ENCODE measurements around the gene SCFD2.

SCFD2 gene

GRCh38 chr4:52912608-52913007 is 453.3 kb downstream of the SCFD2 start:
- Mint-ChIP-seq H3K27me3 (ENCODE audit: low read depth, poor library complexity) (no peaks in the 10 kb centered on the region), H3K4me1 (peaks cover 22% of the 10 kb centered on the region), H3K27ac (no peak overlapping the region), H3K36me3 (ENCODE audit: low read depth) (no peaks in the 10 kb centered on the region), H3K9me3 (no peaks in the 10 kb centered on the region), H3K4me3 (no peak overlapping the region)
- no peak for DNase-seq
- no peak for TF ChIP-seq CTCF (IDR thresholded peaks at IDR 0.05)

GRCh38 chr4:52911684-52912294 is 454.1 kb downstream of the SCFD2 start:
- Mint-ChIP-seq H3K36me3 (ENCODE audit: low read depth) (no peaks in the 10 kb centered on the region), H3K4me3 (no peak overlapping the region), H3K4me1 (peaks cover 22% of the 10 kb centered on the region), H3K27me3 (ENCODE audit: low read depth, poor library complexity) (no peaks in the 10 kb centered on the region), H3K27ac (no peak overlapping the region), H3K9me3 (no peaks in the 10 kb centered on the region)
- TF ChIP-seq CTCF (IDR thresholded peaks at IDR 0.05): peak; percentile 55
- peak; percentile 78 for DNase-seq

- H3K4me3 Mint-ChIP-seq: no peak overlapping the region
Observed at GRCh38 chr4:52910115-52910514, 455.7 kb downstream of the SCFD2 start.

GRCh38 chr4:52907510-52907909 is 458.4 kb downstream of the SCFD2 start:
- Mint-ChIP-seq H3K36me3 (ENCODE audit: low read depth) (peaks cover 9% of the 10 kb centered on the region), H3K27me3 (ENCODE audit: low read depth, poor library complexity) (peaks cover 4% of the 10 kb centered on the region), H3K9me3 (peaks cover 3% of the 10 kb centered on the region), H3K4me1 (peaks cover 25% of the 10 kb centered on the region), H3K27ac (no peak overlapping the region), H3K4me3 (no peak overlapping the region)
- no peak for DNase-seq
- no peak for TF ChIP-seq CTCF (IDR thresholded peaks at IDR 0.05)

More at GRCh38 chr4:52910115-52910514, 455.7 kb downstream of the SCFD2 start:
- H3K27me3 Mint-ChIP-seq (ENCODE audit: low read depth, poor library complexity): peaks cover 4% of the 10 kb centered on the region
- no peak for DNase-seq
- peaks cover 13% of the 10 kb centered on the region for H3K4me1 Mint-ChIP-seq
- no peak for TF ChIP-seq CTCF (IDR thresholded peaks at IDR 0.05)
- H3K9me3 Mint-ChIP-seq: no peaks in the 10 kb centered on the region
- H3K36me3 Mint-ChIP-seq (ENCODE audit: low read depth): no peaks in the 10 kb centered on the region
- H3K27ac Mint-ChIP-seq: no peak overlapping the region

GRCh38 chr4:52904421-52904820 is 461.4 kb downstream of the SCFD2 start:
- TF ChIP-seq CTCF (IDR thresholded peaks at IDR 0.05): no peak
- H3K36me3 Mint-ChIP-seq (ENCODE audit: low read depth): peaks cover 40% of the 10 kb centered on the region
- peaks cover 4% of the 10 kb centered on the region for H3K27me3 Mint-ChIP-seq (ENCODE audit: low read depth, poor library complexity)
- peaks cover 34% of the 10 kb centered on the region for H3K9me3 Mint-ChIP-seq
- no peak overlapping the region for H3K4me3 Mint-ChIP-seq
- no peak overlapping the region for H3K27ac Mint-ChIP-seq
- peaks cover 19% of the 10 kb centered on the region for H3K4me1 Mint-ChIP-seq
- DNase-seq: no peak

GRCh38 chr4:52903273-52903672 is 462.6 kb downstream of the SCFD2 start:
- no peak for DNase-seq
- H3K9me3 Mint-ChIP-seq: peaks cover 44% of the 10 kb centered on the region
- H3K27me3 Mint-ChIP-seq (ENCODE audit: low read depth, poor library complexity): peaks cover 4% of the 10 kb centered on the region
- peaks cover 50% of the 10 kb centered on the region for H3K36me3 Mint-ChIP-seq (ENCODE audit: low read depth)
- H3K4me1 Mint-ChIP-seq: peaks cover 15% of the 10 kb centered on the region
- no peak overlapping the region for H3K4me3 Mint-ChIP-seq
- H3K27ac Mint-ChIP-seq: no peak overlapping the region
- TF ChIP-seq CTCF (IDR thresholded peaks at IDR 0.05): no peak

Data from nephron progenitor cell (in vitro differentiated cells).